Measurements from ENCODE around the gene PLA2G4A.

PLA2G4A gene

DNA sequence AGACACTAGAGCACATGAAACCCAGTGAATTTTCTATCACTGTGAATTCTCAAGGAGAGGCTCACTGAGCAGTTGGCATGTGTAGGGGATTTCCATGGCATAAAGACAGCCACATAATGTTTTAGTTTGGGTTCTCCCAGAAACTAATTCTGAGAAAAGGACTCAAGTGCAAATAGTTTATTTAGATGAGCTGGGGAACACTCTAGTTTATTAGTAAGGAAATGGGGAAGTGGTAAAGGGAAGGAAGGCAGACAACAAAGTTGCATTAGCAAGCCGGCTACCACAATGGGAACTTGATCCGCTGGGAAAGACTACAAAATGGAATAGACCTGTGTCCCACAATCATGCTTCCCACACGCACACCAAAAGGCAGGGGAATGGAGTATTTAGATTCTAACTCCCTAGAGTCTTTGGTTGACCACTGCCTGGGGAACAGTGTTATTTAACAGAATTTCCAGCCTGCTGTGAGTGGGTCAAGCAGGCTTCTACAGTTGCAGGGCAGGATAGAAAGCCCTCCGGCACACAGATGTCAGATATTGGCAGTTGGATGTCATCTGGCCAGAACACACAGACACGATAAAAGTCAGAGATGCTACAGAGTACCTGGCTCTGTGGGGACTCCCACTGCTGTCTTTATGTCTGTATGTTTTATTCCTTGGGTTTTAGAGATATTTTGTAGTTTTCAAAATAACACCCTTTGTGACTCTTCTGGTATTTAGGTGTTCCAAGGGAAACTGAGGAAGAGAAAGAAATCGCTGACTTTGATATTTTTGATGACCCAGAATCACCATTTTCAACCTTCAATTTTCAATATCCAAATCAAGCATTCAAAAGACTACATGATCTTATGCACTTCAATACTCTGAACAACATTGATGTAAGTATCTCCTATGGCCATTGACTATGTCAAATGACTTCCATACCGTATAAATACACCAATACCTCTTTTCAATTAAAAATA is 150.1 kb downstream of the PLA2G4A start:
- DNase-seq (ENCODE audit: low spot score) = no peak

GRCh38 chr1:186980400-186980799 is 151.7 kb downstream of the PLA2G4A start:
- no peak for DNase-seq (ENCODE audit: low spot score)

GRCh38 chr1:186982116-186982515 is 153.4 kb downstream of the PLA2G4A start:
- no peak for DNase-seq (ENCODE audit: low spot score)

- no peak for DNase-seq (ENCODE audit: low spot score)
These were observed 154.6 kb downstream of the PLA2G4A start for GRCh38 chr1:186983327-186983726.

DNA sequence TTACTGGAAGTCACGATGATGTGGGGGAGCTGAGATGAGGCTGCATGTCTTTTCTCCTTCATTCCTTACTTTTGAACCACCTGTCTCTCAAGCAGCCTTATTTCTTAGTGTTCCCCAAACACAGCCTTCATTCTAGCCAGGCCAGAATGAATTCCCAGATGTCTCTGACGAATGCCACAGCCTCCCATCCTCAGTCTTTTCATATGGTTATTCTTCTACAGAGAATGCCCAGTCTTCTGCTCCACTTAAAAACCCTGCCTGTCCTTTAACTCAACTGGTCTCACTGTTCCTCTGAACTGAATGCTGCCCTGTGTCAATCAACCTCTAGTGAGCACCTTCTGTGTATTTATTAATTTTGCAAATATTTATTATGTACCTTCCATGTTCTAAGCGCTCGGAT is 156.2 kb downstream of the PLA2G4A start:
- DNase-seq (ENCODE audit: low spot score) = no peak

DNA sequence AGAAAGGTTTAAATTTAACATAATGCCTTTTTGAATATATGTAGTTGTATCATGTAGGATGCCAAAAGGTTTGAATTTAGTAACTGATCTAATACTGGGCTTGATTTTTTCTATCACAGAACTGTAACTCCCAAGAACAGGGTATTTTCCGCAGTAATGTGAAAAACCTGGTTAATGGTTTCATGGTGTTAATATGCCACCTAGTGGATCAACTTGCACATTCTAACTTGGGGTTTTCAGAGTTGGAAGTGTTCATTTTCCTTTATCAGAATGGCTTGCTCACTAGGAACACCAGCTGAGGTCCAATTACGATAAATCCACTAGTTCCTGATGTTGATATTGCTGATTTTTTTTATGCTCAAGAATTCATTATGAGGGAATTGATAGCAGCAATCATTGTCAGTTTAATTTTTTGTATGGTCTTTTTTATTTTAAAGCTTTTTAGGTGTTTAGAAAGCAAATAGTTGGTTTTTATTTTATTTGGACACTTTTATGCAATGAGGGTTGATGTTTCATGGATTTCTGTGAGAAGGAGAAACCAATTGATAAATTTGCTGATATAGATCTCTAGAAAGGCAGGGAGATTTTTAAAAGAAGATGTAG is 157.2 kb downstream of the PLA2G4A start:
- peak; percentile 36 for DNase-seq (ENCODE audit: low spot score)

DNA sequence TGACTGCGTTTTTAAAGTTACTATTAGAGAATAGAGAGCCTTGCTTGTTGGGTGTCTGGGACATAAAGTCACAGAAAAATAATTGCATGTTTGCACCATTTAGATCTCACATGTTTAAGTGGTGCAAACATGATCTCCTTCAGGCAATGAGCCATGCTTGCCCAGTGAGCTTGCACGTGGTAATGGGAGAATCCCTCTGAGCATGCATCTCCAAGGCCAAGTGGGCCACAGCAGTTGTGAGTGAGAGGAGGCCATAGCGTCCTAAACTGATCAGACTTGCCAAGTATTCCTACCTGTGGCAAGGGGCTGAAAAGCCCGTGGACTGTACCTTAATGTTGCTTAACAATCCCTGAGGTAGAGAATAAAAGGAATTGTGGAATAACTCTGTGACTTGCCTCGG is 158.3 kb downstream of the PLA2G4A start:
- no peak for DNase-seq (ENCODE audit: low spot score)

DNA sequence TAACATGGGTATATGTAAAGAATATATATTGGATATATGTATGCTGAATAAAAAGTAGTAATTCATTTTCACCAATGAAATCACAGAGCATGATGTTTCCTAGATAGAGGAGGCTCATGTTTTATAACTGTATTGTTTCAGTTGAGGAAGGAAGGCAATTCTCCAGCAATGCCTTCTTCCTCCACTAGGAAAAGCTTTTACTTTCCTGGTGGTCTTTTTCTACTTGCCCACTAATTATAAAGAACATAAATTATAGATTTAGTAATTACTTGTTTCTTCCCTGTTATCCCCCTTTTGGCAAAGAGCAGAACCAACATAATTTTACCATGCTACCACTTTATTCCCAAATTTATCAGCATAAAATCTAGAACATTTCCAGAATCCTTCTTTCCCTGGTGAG is 159.0 kb downstream of the PLA2G4A start:
- DNase-seq (ENCODE audit: low spot score) = no peak

DNA sequence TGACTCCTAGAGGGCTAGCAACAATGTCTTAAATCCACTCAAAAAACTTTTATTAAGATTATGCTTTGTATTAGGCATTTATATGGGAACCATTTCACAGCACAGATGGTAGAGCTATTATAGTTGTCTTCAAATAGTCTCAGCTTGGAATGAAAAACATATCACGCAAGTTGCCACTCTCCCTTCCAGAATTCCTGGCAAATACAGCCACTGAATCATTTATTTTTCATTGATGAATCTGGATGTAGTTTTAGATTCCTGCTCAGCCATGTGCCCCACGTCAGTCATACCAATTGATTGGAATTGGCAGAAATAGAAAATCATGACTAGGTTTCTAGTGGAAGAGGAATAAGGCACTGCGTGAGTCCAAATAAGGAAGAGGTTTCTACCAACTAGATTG is 165.2 kb downstream of the PLA2G4A start:
- no peak for DNase-seq (ENCODE audit: low spot score)

DNA sequence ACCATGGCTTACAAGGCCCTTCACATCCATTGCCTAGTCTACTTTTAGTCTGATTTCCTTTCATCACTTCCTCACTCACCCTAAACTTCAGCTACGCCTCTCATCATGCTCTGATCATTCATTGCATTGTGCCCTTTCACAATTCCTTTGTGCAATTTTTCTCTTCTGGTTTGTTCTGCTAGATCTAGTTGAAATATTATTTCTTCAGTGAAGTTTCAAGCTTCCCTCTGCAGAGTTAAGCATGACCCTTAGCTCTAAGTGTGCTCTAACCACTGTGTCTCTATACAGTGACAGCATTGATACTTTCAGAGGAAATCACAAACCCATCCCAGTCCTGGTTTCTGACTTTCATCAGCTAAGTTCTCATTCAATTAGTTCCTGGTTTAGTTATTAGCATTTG is 166.1 kb downstream of the PLA2G4A start:
- DNase-seq (ENCODE audit: low spot score) = no peak

DNA sequence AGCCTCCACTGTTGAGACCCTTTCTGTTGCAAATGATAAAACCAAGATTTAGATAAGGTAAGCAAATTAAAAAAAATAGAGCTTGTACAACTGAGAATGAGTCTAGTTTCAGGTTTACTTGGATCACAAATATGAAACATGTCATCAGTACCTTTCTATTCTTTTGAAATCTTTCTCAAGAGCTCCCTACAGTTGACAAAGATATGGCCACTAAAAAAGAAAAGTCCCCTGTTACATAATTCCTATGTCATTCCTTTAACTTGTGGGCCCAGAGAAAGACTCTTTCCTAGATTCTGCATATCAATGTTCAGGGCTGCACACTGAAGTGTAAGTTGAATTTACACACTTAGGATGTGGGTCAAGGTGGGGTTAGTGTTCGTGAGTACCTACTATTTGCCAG is 168.1 kb downstream of the PLA2G4A start:
- DNase-seq (ENCODE audit: low spot score) = no peak

GRCh38 chr1:186997877-186998276 is 169.1 kb downstream of the PLA2G4A start:
- no peak for DNase-seq (ENCODE audit: low spot score)

DNA sequence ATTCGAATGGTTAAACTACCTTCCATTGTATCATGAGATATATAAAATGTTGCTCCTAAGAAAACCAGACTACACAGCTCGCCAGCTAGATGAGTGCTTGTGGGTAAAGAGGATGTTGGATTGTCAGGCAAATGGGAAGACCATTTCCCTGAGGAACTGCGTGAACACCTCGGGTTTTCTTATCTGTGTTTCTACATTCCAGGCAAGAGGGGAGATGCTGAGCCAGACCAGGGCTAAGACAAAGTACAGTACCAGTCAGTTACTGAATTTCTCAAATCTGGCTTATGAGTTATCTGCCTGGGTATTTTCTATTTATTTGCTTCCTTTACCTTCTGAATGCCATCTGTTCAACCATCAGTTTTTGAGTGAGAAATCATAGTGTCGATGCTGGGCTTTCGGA is 170.8 kb downstream of the PLA2G4A start:
- DNase-seq (ENCODE audit: low spot score) = no peak

DNA sequence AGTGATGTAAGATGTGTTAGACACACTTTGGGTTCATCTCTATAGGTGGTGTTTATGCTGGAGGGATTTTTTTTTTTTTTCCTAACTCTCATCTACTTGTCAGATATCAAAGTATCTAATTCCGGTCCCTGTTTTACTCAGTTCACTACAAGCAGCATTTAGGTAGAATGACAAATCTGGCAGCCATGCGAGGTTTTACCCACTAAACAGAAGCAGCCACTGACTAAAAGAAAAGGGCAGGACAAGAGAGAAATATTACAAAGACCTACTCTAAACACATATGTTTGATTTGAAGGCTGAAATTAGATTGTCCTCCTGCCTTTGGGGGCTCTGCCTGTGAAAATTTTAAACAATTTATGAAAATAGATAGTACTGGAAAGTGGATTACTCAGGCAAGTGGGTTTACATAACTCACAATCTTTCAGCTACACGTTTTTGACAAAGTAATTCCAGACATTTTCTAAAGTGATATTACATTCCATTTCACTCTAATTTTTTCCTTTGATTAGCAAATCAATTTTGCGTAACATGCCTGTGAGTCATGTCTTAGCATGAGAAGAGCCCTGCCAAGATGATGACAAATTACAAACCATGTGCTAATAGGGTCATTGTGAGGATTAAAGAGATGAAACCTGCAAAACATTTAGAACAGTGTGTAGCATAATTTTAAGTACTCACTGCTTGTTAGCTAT is 172.6 kb downstream of the PLA2G4A start:
- no peak for DNase-seq (ENCODE audit: low spot score)

DNA sequence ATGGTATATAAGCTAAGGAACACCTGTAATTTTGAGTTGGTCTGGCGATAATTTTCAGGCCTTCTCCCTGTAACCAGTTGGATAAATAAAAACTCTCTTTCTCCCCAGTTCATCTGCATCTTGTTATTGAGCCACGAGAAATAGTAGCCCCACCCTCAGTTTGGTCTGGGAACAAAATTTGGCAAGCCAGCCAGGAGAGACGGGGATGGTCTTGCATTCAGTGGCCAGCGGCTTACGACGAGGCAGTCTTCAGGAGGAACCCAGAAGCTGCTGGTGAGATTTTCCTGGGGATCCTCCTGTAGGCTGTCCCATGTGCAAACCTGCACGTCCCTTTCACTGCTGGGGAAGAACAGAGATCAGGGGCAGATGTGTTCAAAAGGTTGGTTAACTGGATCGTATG is 174.6 kb downstream of the PLA2G4A start:
- DNase-seq (ENCODE audit: low spot score) = no peak

GRCh38 chr1:187006896-187007295 is 178.1 kb downstream of the PLA2G4A start:
- DNase-seq (ENCODE audit: low spot score) = no peak

DNA sequence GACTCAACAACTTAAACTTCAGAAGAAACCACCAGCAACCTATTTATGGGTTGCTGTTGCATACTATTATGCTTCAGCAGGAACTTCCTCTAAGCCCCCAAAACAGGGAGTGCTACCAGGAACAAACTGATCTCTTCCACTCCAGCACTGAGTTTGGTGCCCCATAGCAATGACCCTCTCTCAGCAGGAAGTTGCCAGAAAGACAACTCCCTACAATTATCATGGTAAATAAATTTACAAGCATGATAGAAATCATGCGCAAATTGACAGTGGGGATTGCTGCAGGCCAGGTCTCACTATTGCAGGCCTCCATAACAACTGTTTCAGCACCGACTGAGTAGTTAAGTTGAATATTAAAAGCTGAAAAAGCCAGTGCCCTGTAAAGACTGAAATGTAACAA is 180.6 kb downstream of the PLA2G4A start:
- DNase-seq (ENCODE audit: low spot score) = no peak

DNA sequence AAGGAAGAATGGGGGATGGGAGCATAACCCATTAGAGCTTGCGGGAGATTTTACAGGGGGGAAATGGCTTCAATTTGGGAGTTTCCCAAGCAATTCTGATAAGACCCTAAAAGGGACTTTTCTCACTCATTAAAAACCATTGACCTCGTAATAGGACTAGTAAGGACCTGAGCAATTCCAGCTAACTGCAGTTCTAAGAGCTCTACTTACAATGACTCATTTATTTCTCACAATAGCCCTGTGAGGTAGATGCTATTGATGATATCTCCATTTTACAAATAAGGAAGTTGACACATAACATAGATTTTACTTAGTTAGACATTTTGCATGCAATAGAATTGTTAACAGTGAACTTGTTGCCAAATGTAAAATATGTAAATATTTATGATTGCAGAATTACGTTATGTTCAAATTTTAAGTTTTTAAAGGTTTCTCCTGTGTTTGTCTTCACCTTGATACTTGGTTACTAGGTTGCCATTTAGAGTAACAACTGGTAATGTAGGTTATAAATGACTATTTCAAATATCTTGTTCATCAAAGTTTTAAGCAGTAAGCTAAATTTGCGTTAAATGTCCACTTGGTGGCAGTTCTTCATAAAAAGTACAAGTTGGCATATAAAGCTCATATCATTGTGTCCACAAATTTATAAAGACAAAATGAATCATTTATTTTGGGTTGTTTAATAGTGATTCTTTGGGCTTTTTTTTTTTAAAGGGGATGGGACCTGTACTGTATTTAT is 182.0 kb downstream of the PLA2G4A start:
- DNase-seq (ENCODE audit: low spot score) = no peak

DNA sequence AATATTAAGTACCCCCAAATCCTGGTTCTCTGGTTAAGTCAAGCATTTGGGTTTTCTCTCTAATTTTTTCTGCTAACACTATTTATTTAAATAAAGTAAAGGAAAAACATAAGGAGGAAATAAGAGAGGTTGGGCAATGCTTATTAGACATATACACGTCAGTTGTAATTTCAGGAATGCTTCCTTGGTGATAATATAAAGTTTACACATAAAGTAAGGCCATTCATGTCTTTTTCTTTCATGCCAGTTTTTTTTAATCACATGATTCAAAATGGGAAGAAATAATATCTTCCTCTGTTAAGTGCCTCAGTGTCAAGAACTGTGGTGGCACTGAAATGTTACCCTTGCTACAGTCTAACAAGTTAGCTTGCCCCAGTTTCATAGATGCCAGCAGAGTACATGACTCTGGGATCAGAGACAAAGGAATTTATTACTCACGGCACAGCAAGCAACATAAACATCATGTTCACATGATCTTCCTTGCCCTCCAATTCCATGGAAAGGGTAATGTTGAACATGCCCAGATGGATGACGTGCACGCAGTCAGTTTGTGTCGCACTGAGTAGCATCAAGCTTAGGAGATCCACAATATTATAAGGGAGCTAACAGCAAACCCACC is 184.9 kb downstream of the PLA2G4A start:
- no peak for DNase-seq (ENCODE audit: low spot score)

- no peak for DNase-seq (ENCODE audit: low spot score)
These were observed 189.5 kb downstream of the PLA2G4A start for GRCh38 chr1:187018291-187018690.

GRCh38 chr1:187027253-187027652 is 198.5 kb downstream of the PLA2G4A start:
- no peak for DNase-seq (ENCODE audit: low spot score)

Data from CD4-positive, alpha-beta T cell treated with Interleukin-15 for 4 hours (primary cell).